Stimulated activated naive B cell treated with anti-CD40 and anti-IgM and Interleukin-4, amounts not matched to agents 10 μg/mL and 1 μg/mL and 100 μg/mL, for 72 hours (primary cell): ENCODE measurements around the gene PDIA4.

Experiments
- ATAC-seq, 2 donors: fragments of 150-1000 bp; cut with Tn5 transposase; replicated peaks; 2 replicates each; pipeline ENCODE4 v1.10.0; 2021; ENCODE audit warnings: moderate library complexity in 1 of 2
- DNase-seq: peaks from one replicate; pipeline ENCODE4 v3.0.0; 2021
- H3K27ac Mint-ChIP-seq: one replicate; pipeline ENCODE4 v1.8.0; 2022; ENCODE audit warnings: mild to moderate bottlenecking, mixed read lengths
- H3K27me3 Mint-ChIP-seq, 2 donors: one replicate each; pipeline ENCODE4 v1.8.0; 2022; ENCODE audit warnings: mixed read lengths in 2 of 2
- H3K36me3 Mint-ChIP-seq, 2 donors: one replicate each; pipeline ENCODE4 v1.8.0; 2022; ENCODE audit warnings: mixed read lengths in 2 of 2, mild to moderate bottlenecking in 1 of 2
- H3K4me1 Mint-ChIP-seq, 2 donors: one replicate each; pipeline ENCODE4 v1.8.0; 2022; ENCODE audit warnings: mixed read lengths in 2 of 2, mild to moderate bottlenecking in 1 of 2
- H3K4me3 Mint-ChIP-seq, 2 donors: one replicate each; pipeline ENCODE4 v1.8.0; 2022; ENCODE audit warnings: mild to moderate bottlenecking in 2 of 2, mixed read lengths in 2 of 2, moderate library complexity in 1 of 2
- H3K9me3 Mint-ChIP-seq, 2 donors: one replicate each; pipeline ENCODE4 v1.8.0; 2022; ENCODE audit warnings: mixed read lengths in 2 of 2, mild to moderate bottlenecking in 1 of 2

PDIA4 gene

GRCh38 chr7:149003560-149004305 lies 24.6 kb downstream of the PDIA4 start:
- H3K27me3 Mint-ChIP-seq: no peaks in the 10 kb centered on the region
- H3K27ac Mint-ChIP-seq: peak overlapping the region; percentile 75
- ATAC-seq: no peak
- H3K4me1 Mint-ChIP-seq: peaks cover 7 to 20% of the 10 kb centered on the region in 2 donors
- DNase-seq: no peak
- H3K4me3 Mint-ChIP-seq: no peak overlapping the region
- no peaks in the 10 kb centered on the region for H3K9me3 Mint-ChIP-seq
- H3K36me3 Mint-ChIP-seq: peaks cover 40 to 57% of the 10 kb centered on the region in 2 donors

GRCh38 chr7:149003018-149003417 lies 25.3 kb downstream of the PDIA4 start:
- H3K27ac Mint-ChIP-seq: no peak overlapping the region
- no peak for DNase-seq

GRCh38 chr7:149002604-149003003 lies 25.7 kb downstream of the PDIA4 start:
- H3K4me1 Mint-ChIP-seq: peaks cover 7 to 20% of the 10 kb centered on the region in 2 donors
- H3K27ac Mint-ChIP-seq: no peak overlapping the region
- ATAC-seq (no peak), DNase-seq (no peak)
- H3K36me3 Mint-ChIP-seq: peaks cover 37 to 54% of the 10 kb centered on the region in 2 donors
- no peaks in the 10 kb centered on the region for H3K9me3 Mint-ChIP-seq
- H3K27me3 Mint-ChIP-seq: no peaks in the 10 kb centered on the region
- no peak overlapping the region for H3K4me3 Mint-ChIP-seq

More at GRCh38 chr7:149003018-149003417, 25.3 kb downstream of the PDIA4 start:
- ATAC-seq: no peak
- Mint-ChIP-seq H3K36me3 (peaks cover 40 to 57% of the 10 kb centered on the region in 2 donors), H3K27me3 (no peaks in the 10 kb centered on the region), H3K4me1 (peaks cover 7 to 20% of the 10 kb centered on the region in 2 donors), H3K4me3 (no peak overlapping the region), H3K9me3 (no peaks in the 10 kb centered on the region)

- no peak overlapping the region for H3K4me3 Mint-ChIP-seq
- H3K36me3 Mint-ChIP-seq: peaks cover 29 to 44% of the 10 kb centered on the region in 2 donors
- no peaks in the 10 kb centered on the region for H3K27me3 Mint-ChIP-seq
- no peaks in the 10 kb centered on the region for H3K9me3 Mint-ChIP-seq
- ATAC-seq: no peak
- no peak for DNase-seq
- H3K4me1 Mint-ChIP-seq: peaks cover 6 to 17% of the 10 kb centered on the region in 2 donors
- H3K27ac Mint-ChIP-seq: no peak overlapping the region
Observed at GRCh38 chr7:149001427-149002068, 26.8 kb downstream of the PDIA4 start.

- Mint-ChIP-seq H3K4me3 (no peak overlapping the region), H3K4me1 (peaks cover 2 to 11% of the 10 kb centered on the region in 2 donors), H3K27me3 (no peaks in the 10 kb centered on the region), H3K9me3 (no peaks in the 10 kb centered on the region), H3K36me3 (peaks cover 23 to 38% of the 10 kb centered on the region in 2 donors), H3K27ac (no peak overlapping the region)
- DNase-seq (no peak), ATAC-seq (no peak)
Observed at GRCh38 chr7:149000961-149001360, 27.3 kb downstream of the PDIA4 start.

DNA sequence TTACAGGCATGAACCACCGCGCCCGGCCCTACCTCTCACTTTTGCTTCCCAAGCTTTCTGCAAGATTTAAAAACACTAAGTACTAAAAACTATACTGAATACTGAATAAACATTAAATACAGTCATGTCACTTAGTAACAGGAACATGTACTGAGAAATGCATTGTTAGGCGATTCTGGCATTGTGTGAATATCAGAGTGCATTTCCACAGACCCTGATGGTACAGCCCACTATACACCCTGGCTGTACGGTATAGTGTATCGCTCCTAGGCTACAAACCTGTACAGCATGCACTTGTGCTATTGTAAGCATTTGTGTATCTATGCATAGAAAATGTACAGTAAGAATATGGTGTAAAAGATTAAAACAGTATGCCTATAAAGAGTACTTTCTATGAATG lies 29.1 kb downstream of the PDIA4 start:
- H3K27ac Mint-ChIP-seq: no peak overlapping the region
- ATAC-seq: no peak
- no peaks in the 10 kb centered on the region for H3K27me3 Mint-ChIP-seq
- H3K9me3 Mint-ChIP-seq: no peaks in the 10 kb centered on the region
- peaks cover 14 to 30% of the 10 kb centered on the region in 2 donors for H3K36me3 Mint-ChIP-seq
- no peak for DNase-seq
- peaks cover 0 to 6% of the 10 kb centered on the region in 2 donors for H3K4me1 Mint-ChIP-seq
- no peak overlapping the region for H3K4me3 Mint-ChIP-seq

GRCh38 chr7:148997497-148997896 lies 30.8 kb downstream of the PDIA4 start:
- peaks cover 0 to 6% of the 10 kb centered on the region in 2 donors for H3K4me1 Mint-ChIP-seq
- H3K9me3 Mint-ChIP-seq: no peaks in the 10 kb centered on the region
- DNase-seq: no peak
- no peak for ATAC-seq
- H3K27me3 Mint-ChIP-seq: no peaks in the 10 kb centered on the region
- no peak overlapping the region for H3K4me3 Mint-ChIP-seq
- peaks cover 6 to 15% of the 10 kb centered on the region in 2 donors for H3K36me3 Mint-ChIP-seq
- no peak overlapping the region for H3K27ac Mint-ChIP-seq

DNA sequence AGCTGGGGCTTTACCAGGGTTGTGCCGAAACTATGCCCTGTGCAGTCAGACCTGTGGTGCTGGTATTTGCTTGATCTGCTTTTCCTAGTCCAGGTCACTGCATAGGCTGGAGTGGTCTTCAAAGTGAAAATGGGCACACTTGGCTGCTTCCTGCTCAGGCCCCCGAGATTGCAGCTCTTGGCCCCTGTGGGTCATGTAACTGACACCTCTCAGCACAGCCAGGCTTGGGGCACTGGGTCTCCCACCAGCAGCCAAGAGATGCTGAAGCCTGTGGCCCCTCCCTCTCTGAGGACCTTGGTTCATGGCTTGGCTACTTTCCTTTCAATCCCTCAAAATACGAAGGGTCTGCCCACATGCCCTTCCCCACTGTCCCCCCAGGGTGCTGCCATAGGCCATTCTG lies 33.7 kb downstream of the PDIA4 start:
- Mint-ChIP-seq H3K27ac (no peak overlapping the region), H3K27me3 (no peaks in the 10 kb centered on the region), H3K4me1 (peaks cover 0 to 6% of the 10 kb centered on the region in 2 donors), H3K4me3 (no peak overlapping the region), H3K36me3 (no peaks in the 10 kb centered on the region), H3K9me3 (no peaks in the 10 kb centered on the region)
- DNase-seq (no peak), ATAC-seq (no peak)

- DNase-seq (no peak), ATAC-seq (no peak)
- H3K4me1 Mint-ChIP-seq: peaks cover under 1 to 8% of the 10 kb centered on the region in 2 donors
- H3K36me3 Mint-ChIP-seq: no peaks in the 10 kb centered on the region
- no peak overlapping the region for H3K27ac Mint-ChIP-seq
- no peaks in the 10 kb centered on the region for H3K9me3 Mint-ChIP-seq
- H3K27me3 Mint-ChIP-seq: no peaks in the 10 kb centered on the region
- H3K4me3 Mint-ChIP-seq: no peak overlapping the region
Observed at GRCh38 chr7:148993193-148993592, 35.1 kb downstream of the PDIA4 start.

GRCh38 chr7:148991536-148991935 lies 36.8 kb downstream of the PDIA4 start:
- H3K9me3 Mint-ChIP-seq: no peaks in the 10 kb centered on the region
- no peak overlapping the region for H3K27ac Mint-ChIP-seq
- no peaks in the 10 kb centered on the region for H3K27me3 Mint-ChIP-seq
- peaks cover 9 to 19% of the 10 kb centered on the region in 2 donors for H3K4me1 Mint-ChIP-seq
- H3K4me3 Mint-ChIP-seq: no peak overlapping the region
- DNase-seq (no peak), ATAC-seq (no peak)
- no peaks in the 10 kb centered on the region for H3K36me3 Mint-ChIP-seq

DNA sequence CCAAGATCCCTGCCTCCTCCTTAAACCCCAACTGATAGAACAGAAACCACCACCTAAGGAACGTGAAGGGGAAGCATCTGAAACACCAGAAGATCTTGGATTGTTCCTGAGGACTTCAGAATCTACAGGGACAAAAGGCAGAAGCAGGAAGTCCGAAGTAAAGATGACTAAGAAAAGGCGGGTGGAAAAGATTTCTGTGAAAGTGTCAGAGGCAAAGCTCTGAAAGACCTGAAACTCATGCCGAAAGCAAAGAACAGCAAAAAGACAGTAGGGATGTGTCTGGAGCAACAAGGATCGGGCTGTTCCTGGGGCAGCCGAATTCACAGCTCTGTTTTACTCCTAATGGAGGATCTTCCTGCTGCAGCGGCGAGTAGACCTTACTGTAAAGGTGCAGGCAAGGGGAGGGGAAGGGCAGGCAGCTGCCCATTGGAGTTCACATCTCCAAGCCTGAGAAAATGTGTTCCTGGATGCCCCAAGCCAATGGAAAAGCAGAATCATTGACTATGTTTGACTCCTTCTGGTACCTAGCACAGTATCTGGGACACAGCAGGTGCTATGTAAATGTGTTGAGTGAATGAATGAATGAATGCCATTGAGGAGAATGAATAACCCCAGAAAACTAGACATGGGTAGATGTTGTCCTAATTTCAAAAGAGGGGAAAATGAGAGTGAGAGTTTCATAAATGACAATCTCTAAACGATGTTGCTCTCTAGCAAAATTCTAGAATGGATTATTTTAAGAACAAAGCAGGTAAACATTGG lies 40.4 kb downstream of the PDIA4 start:
- H3K27me3 Mint-ChIP-seq: peaks cover 0 to 5% of the 10 kb centered on the region in 2 donors

GRCh38 chr7:148987010-148987750 lies 41.1 kb downstream of the PDIA4 start:
- Mint-ChIP-seq H3K36me3 (peaks cover 0 to 4% of the 10 kb centered on the region in 2 donors), H3K4me1 (peaks cover 32 to 52% of the 10 kb centered on the region in 2 donors), H3K27me3 (peaks cover 0 to 5% of the 10 kb centered on the region in 2 donors), H3K4me3 (peak overlapping the region; percentile 92 to 100), H3K27ac (peak overlapping the region; percentile 98), H3K9me3 (no peaks in the 10 kb centered on the region)
- peak; percentile 87 to 88 for ATAC-seq
- DNase-seq: peak; percentile 76

More for the DNA sequence above, 40.4 kb downstream of the PDIA4 start:
- Mint-ChIP-seq H3K4me1 (peaks cover 30 to 52% of the 10 kb centered on the region in 2 donors), H3K36me3 (peaks cover 0 to 4% of the 10 kb centered on the region in 2 donors), H3K27ac (peak overlapping the region; percentile 98), H3K9me3 (no peaks in the 10 kb centered on the region), H3K4me3 (peak overlapping the region; percentile 92 to 100)
- ATAC-seq (no peak), DNase-seq (no peak)

DNA sequence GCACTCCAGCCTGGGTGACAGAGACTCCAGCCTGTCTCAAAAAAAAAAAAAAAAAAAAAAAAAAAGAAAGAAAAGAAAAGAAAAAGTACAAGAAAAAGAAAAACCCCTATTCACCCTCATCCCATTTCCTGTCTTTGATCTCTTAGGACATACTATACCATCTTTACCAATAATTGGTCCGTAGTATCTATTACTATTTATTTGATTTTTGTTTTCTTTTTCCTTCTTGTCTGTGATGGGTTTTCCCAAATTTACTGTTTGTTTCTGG lies 41.6 kb downstream of the PDIA4 start:
- no peaks in the 10 kb centered on the region for H3K9me3 Mint-ChIP-seq
- DNase-seq: no peak
- H3K27me3 Mint-ChIP-seq: peaks cover 0 to 5% of the 10 kb centered on the region in 2 donors
- H3K4me1 Mint-ChIP-seq: peaks cover 32 to 49% of the 10 kb centered on the region in 2 donors
- H3K27ac Mint-ChIP-seq: peak overlapping the region; percentile 98
- no peak for ATAC-seq
- H3K4me3 Mint-ChIP-seq: peak overlapping the region; percentile 41 to 100
- peaks cover 0 to 4% of the 10 kb centered on the region in 2 donors for H3K36me3 Mint-ChIP-seq
